Neural progenitor cell (in vitro differentiated cells): ENCODE results near the gene DNAAF2. TPM values are rescaled to one million over a fixed set of nuclear protein-coding genes. Genes with fewer than 3 reads are reported as not detected.

Experiments
- DNase-seq: peaks from one replicate; pipeline ENCODE4 v3.0.0-alpha.2; 2016; ENCODE audit warnings: low spot score
- H2AFZ ChIP-seq: fragments of 200-600 bp; sonication (generic); replicated peaks from 2 replicates; pipeline ENCODE4 v1.6.1; 2016; ENCODE audit warnings: antibody characterized with exemption
- H3F3A ChIP-seq: fragments of 200-600 bp; sonication (generic); 2 replicates; pipeline ENCODE4 v1.6.1; 2016; ENCODE audit warnings: antibody characterized with exemption, low read depth
- H3K27ac ChIP-seq: fragments of 200-600 bp; sonication (generic); 2 replicates; pipeline ENCODE4 v1.5.1; 2016; ENCODE audit warnings: mild to moderate bottlenecking
- H3K27me3 ChIP-seq: fragments of 200-600 bp; sonication (generic); 2 replicates; pipeline ENCODE4 v1.6.1; 2016; ENCODE audit warnings: mild to moderate bottlenecking, moderate library complexity
- H3K36me3 ChIP-seq: fragments of 200-600 bp; sonication (generic); 2 replicates; pipeline ENCODE4 v1.5.1; 2016
- H3K4me1 ChIP-seq: fragments of 200-600 bp; sonication (generic); 2 replicates; pipeline ENCODE4 v1.6.1; 2016; ENCODE audit warnings: mixed run types
- H3K4me2 ChIP-seq: fragments of 200-600 bp; sonication (generic); 2 replicates; pipeline ENCODE4 v1.6.1; 2016
- H3K4me3 ChIP-seq: fragments of 200-600 bp; sonication (generic); 2 replicates; pipeline ENCODE4 v1.5.1; 2016
- H3K79me2 ChIP-seq: fragments of 200-600 bp; sonication (generic); 2 replicates; pipeline ENCODE4 v1.6.1; 2016; ENCODE audit warnings: low read depth
- H3K9ac ChIP-seq: fragments of 200-600 bp; sonication (generic); 2 replicates; pipeline ENCODE4 v1.6.1; 2016
- H3K9me3 ChIP-seq: fragments of 200-600 bp; sonication (generic); 2 replicates; pipeline ENCODE4 v1.5.1; 2016; ENCODE audit warnings: low read depth
- H4K20me1 ChIP-seq: fragments of 200-600 bp; sonication (generic); 2 replicates; pipeline ENCODE4 v1.6.1; 2016; ENCODE audit warnings: low read depth
- H3K27ac Mint-ChIP-seq: 3 replicates; pipeline ENCODE4 v1.8.0; 2021; ENCODE audit warnings: mixed read lengths
- H3K27me3 Mint-ChIP-seq: 2 replicates; pipeline ENCODE4 v1.8.0; 2022; ENCODE audit warnings: low read depth, mild to moderate bottlenecking, inconsistent platforms, moderate library complexity, mixed read lengths; ENCODE audit not compliant: insufficient read depth
- H3K36me3 Mint-ChIP-seq: 3 replicates; pipeline ENCODE4 v1.8.0; 2021; ENCODE audit warnings: mixed read lengths
- H3K4me1 Mint-ChIP-seq: 3 replicates; pipeline ENCODE4 v1.8.0; 2021; ENCODE audit warnings: mixed read lengths
- H3K4me3 Mint-ChIP-seq: 3 replicates; pipeline ENCODE4 v1.8.0; 2021; ENCODE audit warnings: mild to moderate bottlenecking, moderate library complexity, mixed read lengths
- H3K9me3 Mint-ChIP-seq: 3 replicates; pipeline ENCODE4 v1.8.0; 2020; ENCODE audit warnings: mixed read lengths
- CTCF ChIP-seq: fragments of 200-600 bp; sonication (generic); IDR thresholded peaks from 2 replicates; pipeline ENCODE4 v1.5.1; 2017; ENCODE audit warnings: antibody characterized with exemption, mild to moderate bottlenecking
- EZH2 ChIP-seq: fragments of 200-600 bp; sonication (generic); IDR thresholded peaks from 2 replicates; pipeline ENCODE4 v1.6.1; 2017; ENCODE audit warnings: antibody characterized with exemption, mild to moderate bottlenecking, moderate library complexity
- EZH2phosphoT487 ChIP-seq: fragments of 200-600 bp; sonication (generic); IDR thresholded peaks from 2 replicates; pipeline ENCODE4 v1.6.1; 2017; ENCODE audit warnings: antibody characterized with exemption
- total RNA-seq: library from RNA; depleted of rRNA; stranded (reverse); fragments of >200 nt; gene quantifications from 2 replicates; pipeline ENCODE4 v1.2.3, GENCODE V29; 2015; ENCODE audit warnings: low replicate concordance

DNAAF2 gene
- total RNA-seq, 1 donor from 2014 or later, result 35.1 TPM

- Mint-ChIP-seq H3K9me3 (peaks cover 4% of the 10 kb centered on the region), H3K27me3 (peaks cover 20% of the 10 kb centered on the region), H3K4me1 (peaks cover 28% of the 10 kb centered on the region), H3K36me3 (peaks cover 36% of the 10 kb centered on the region), H3K27ac (no peak overlapping the region), H3K4me3 (peak overlapping the region; percentile 80)
- Histone ChIP-seq H3K27ac (no peak overlapping the region), H3K36me3 (peaks cover 15% of the 10 kb centered on the region), H3K9ac (no peak overlapping the region), H4K20me1 (peaks cover 73% of the 10 kb centered on the region), H3K79me2 (peaks cover 76% of the 10 kb centered on the region), H3K9me3 (no peaks in the 10 kb centered on the region), H3F3A (peaks cover 42% of the 10 kb centered on the region), H3K27me3 (no peaks in the 10 kb centered on the region), H3K4me1 (peaks cover 6% of the 10 kb centered on the region), H3K4me3 (peak overlapping the region; percentile 76), H3K4me2 (peak overlapping the region; percentile 82), H2AFZ (no peak overlapping the region)
- no peak for TF ChIP-seq CTCF
- no peak for TF ChIP-seq EZH2phosphoT487
- no peak for TF ChIP-seq EZH2
- DNase-seq, result no peak
Observed at GRCh38 chr14:49583629-49584028, 51.4 kb downstream of the DNAAF2 start.

- Histone ChIP-seq H4K20me1 (peaks cover 77% of the 10 kb centered on the region), H3K36me3 (peaks cover 15% of the 10 kb centered on the region), H3K27ac (no peak overlapping the region), H3K4me3 (no peak overlapping the region), H3K4me1 (peaks cover 6% of the 10 kb centered on the region), H3K9me3 (no peaks in the 10 kb centered on the region), H3K9ac (no peak overlapping the region), H3K27me3 (no peaks in the 10 kb centered on the region), H2AFZ (no peak overlapping the region), H3F3A (peaks cover 35% of the 10 kb centered on the region), H3K79me2 (peaks cover 78% of the 10 kb centered on the region), H3K4me2 (no peak overlapping the region)
- H3K9me3 Mint-ChIP-seq, result peaks cover 4% of the 10 kb centered on the region
- H3K4me1 Mint-ChIP-seq, result peaks cover 28% of the 10 kb centered on the region
- peaks cover 43% of the 10 kb centered on the region for H3K36me3 Mint-ChIP-seq
- DNase-seq, result no peak
- H3K27me3 Mint-ChIP-seq, result peaks cover 20% of the 10 kb centered on the region
- no peak overlapping the region for H3K27ac Mint-ChIP-seq
- TF ChIP-seq EZH2phosphoT487 (no peak), CTCF (no peak), EZH2 (no peak)
- no peak overlapping the region for H3K4me3 Mint-ChIP-seq
Observed at GRCh38 chr14:49582113-49582977, 52.7 kb downstream of the DNAAF2 start.

GRCh38 chr14:49581209-49582112, 53.6 kb downstream of the DNAAF2 start:
- H3K36me3 ChIP-seq, result peaks cover 15% of the 10 kb centered on the region
- H3K4me2 ChIP-seq, result no peak overlapping the region

More at GRCh38 chr14:49581209-49582112, 53.6 kb downstream of the DNAAF2 start:
- no peak overlapping the region for H3K4me3 ChIP-seq
- Mint-ChIP-seq H3K9me3 (peaks cover 4% of the 10 kb centered on the region), H3K27ac (no peak overlapping the region), H3K4me3 (peak overlapping the region; percentile 31), H3K27me3 (peaks cover 14% of the 10 kb centered on the region), H3K4me1 (peaks cover 28% of the 10 kb centered on the region), H3K36me3 (peaks cover 48% of the 10 kb centered on the region)
- H3K4me1 ChIP-seq, result peaks cover 6% of the 10 kb centered on the region
- DNase-seq, result no peak
- H2AFZ ChIP-seq, result no peak overlapping the region
- no peaks in the 10 kb centered on the region for H3K27me3 ChIP-seq
- no peak overlapping the region for H3K9ac ChIP-seq
- H3K79me2 ChIP-seq, result peaks cover 78% of the 10 kb centered on the region
- TF ChIP-seq EZH2phosphoT487 (no peak), CTCF (no peak), EZH2 (no peak)
- H3K27ac ChIP-seq, result no peak overlapping the region
- H4K20me1 ChIP-seq, result peaks cover 79% of the 10 kb centered on the region
- no peaks in the 10 kb centered on the region for H3K9me3 ChIP-seq
- H3F3A ChIP-seq, result peaks cover 28% of the 10 kb centered on the region
